WTC11 (cell line): ENCODE measurements around the gene VAMP4. TPM values are rescaled to one million over a fixed set of nuclear protein-coding genes. Genes with fewer than 3 reads are reported as not detected.

Source experiments
- ATAC-seq: fragments of 200-7000 bp; cut with Tn5 transposase; 2 replicates; pipeline ENCODE4 v1.10.0; 2021; ENCODE audit warnings: mild to moderate bottlenecking, moderate library complexity
- CTCF ChIA-PET: fragments of 300-600 bp; sonication (Branson Sonifier 250); formaldehyde crosslinking; loops from one replicate; lab custom pipeline; 2021; ENCODE audit warnings: antibody characterized with exemption; lab: Charles Lee
- POLR2A ChIA-PET: fragments of 350-600 bp; sonication (Branson Sonifier 250); formaldehyde crosslinking; loops from one replicate; lab custom pipeline; 2021; ENCODE audit warnings: antibody characterized with exemption; lab: Charles Lee
- DNase-seq: peaks from one replicate; pipeline ENCODE4 v3.0.0; 2021; ENCODE audit warnings: low spot score
- H3K27ac Mint-ChIP-seq: 2 replicates; pipeline ENCODE4 v1.8.0; 2021; ENCODE audit warnings: mixed read lengths
- H3K27me3 Mint-ChIP-seq: 2 replicates; pipeline ENCODE4 v1.8.0; 2021; ENCODE audit warnings: low read depth, mild to moderate bottlenecking, moderate library complexity, mixed read lengths
- H3K36me3 Mint-ChIP-seq: 2 replicates; pipeline ENCODE4 v1.8.0; 2021; ENCODE audit warnings: mixed read lengths
- H3K4me1 Mint-ChIP-seq: 2 replicates; pipeline ENCODE4 v1.8.0; 2022; ENCODE audit warnings: mixed read lengths
- H3K4me3 Mint-ChIP-seq: 2 replicates; pipeline ENCODE4 v1.8.0; 2021; ENCODE audit warnings: mild to moderate bottlenecking, moderate library complexity, mixed read lengths
- H3K9me3 Mint-ChIP-seq: 2 replicates; pipeline ENCODE4 v1.8.0; 2021; ENCODE audit warnings: mixed read lengths
- CREM ChIP-seq: sonication (generic); formaldehyde crosslinking; IDR thresholded peaks from 2 replicates; pipeline ENCODE4 v1.8.1; 2022; ENCODE audit warnings: mild to moderate bottlenecking, missing genetic modification reagents, moderate library complexity
- EMX1 ChIP-seq: fragments of 250-450 bp; sonication (Bioruptor Pico); IDR thresholded peaks from 2 replicates; pipeline ENCODE4 v1.8.0; 2021; ENCODE audit warnings: mild to moderate bottlenecking
- FOXJ3 ChIP-seq: sonication (generic); formaldehyde crosslinking; IDR thresholded peaks from 2 replicates; pipeline ENCODE4 v1.9.0; 2021; ENCODE audit warnings: missing genetic modification reagents, mild to moderate bottlenecking, borderline replicate concordance
- JAZF1 ChIP-seq: fragments of 250-450 bp; sonication (Bioruptor Pico); IDR thresholded peaks from 2 replicates; pipeline ENCODE4 v1.9.0; 2021; ENCODE audit warnings: moderate library complexity, mild to moderate bottlenecking, inconsistent platforms
- NFYB ChIP-seq: sonication (generic); formaldehyde crosslinking; conservative IDR thresholded peaks from 2 replicates; pipeline ENCODE4 v1.8.0; 2022; ENCODE audit warnings: low read depth, missing genetic modification reagents
- NR1H2 ChIP-seq: sonication (generic); formaldehyde crosslinking; IDR thresholded peaks from 2 replicates; pipeline ENCODE4 v1.9.0; 2021; ENCODE audit warnings: mild to moderate bottlenecking, moderate library complexity, missing genetic modification reagents
- NR2C2 ChIP-seq: sonication (generic); formaldehyde crosslinking; IDR thresholded peaks from 2 replicates; pipeline ENCODE4 v1.8.0; 2022; ENCODE audit warnings: mild to moderate bottlenecking, missing genetic modification reagents
- OVOL2 ChIP-seq: fragments of 250-450 bp; sonication (Bioruptor Pico); IDR thresholded peaks from 2 replicates; pipeline ENCODE4 v1.9.0; 2021; ENCODE audit warnings: mild to moderate bottlenecking, borderline replicate concordance
- SMAD4 ChIP-seq: sonication (generic); formaldehyde crosslinking; IDR thresholded peaks from 2 replicates; pipeline ENCODE4 v1.8.0; 2022; ENCODE audit warnings: mild to moderate bottlenecking, missing genetic modification reagents
- TEAD4 ChIP-seq: sonication (generic); formaldehyde crosslinking; IDR thresholded peaks from 2 replicates; pipeline ENCODE4 v1.8.0; 2022; ENCODE audit warnings: mild to moderate bottlenecking, missing genetic modification reagents
- ZNF138 ChIP-seq: sonication (generic); formaldehyde crosslinking; conservative IDR thresholded peaks from 2 replicates; pipeline ENCODE4 v1.8.1; 2022; ENCODE audit warnings: mild to moderate bottlenecking, moderate library complexity, missing genetic modification reagents
- ZNF263 ChIP-seq: sonication (generic); formaldehyde crosslinking; IDR thresholded peaks from 2 replicates; pipeline ENCODE4 v1.8.1; 2022; ENCODE audit warnings: low read depth, mild to moderate bottlenecking, moderate library complexity, missing genetic modification reagents
- total RNA-seq: library from RNA; stranded (reverse); gene quantifications from 3 replicates; pipeline ENCODE4 v1.2.3, GENCODE V29; 2021
- TF ChIP-seq, protein P1 (sequence below): sonication (generic); formaldehyde crosslinking; IDR thresholded peaks from 2 replicates; pipeline ENCODE4 v1.8.0; 2023; ENCODE audit warnings: mild to moderate bottlenecking, missing genetic modification reagents
- TF ChIP-seq, protein P2 (sequence below): sonication (generic); formaldehyde crosslinking; IDR thresholded peaks from 2 replicates; pipeline ENCODE4 v1.8.1; 2022; ENCODE audit warnings: mild to moderate bottlenecking, moderate library complexity, missing genetic modification reagents
- TF ChIP-seq, protein P3 (sequence below): sonication (generic); formaldehyde crosslinking; IDR thresholded peaks from 2 replicates; pipeline ENCODE4 v1.8.1; 2023; ENCODE audit warnings: mild to moderate bottlenecking, missing genetic modification reagents
- TF ChIP-seq, protein P4 (sequence below): sonication (generic); formaldehyde crosslinking; IDR thresholded peaks from 2 replicates; pipeline ENCODE4 v1.8.1; 2023; ENCODE audit warnings: mild to moderate bottlenecking, missing genetic modification reagents
- TF ChIP-seq, protein P5 (sequence below): sonication (generic); formaldehyde crosslinking; IDR thresholded peaks from 2 replicates; pipeline ENCODE4 v1.8.1; 2022; ENCODE audit warnings: low read depth, missing genetic modification reagents, borderline replicate concordance
- TF ChIP-seq, protein P6 (sequence below): sonication (generic); formaldehyde crosslinking; conservative IDR thresholded peaks from 2 replicates; pipeline ENCODE4 v1.8.1; 2023; ENCODE audit warnings: mild to moderate bottlenecking, low read depth, missing genetic modification reagents, moderate library complexity
- TF ChIP-seq, protein P7 (sequence below): sonication (generic); formaldehyde crosslinking; IDR thresholded peaks from 2 replicates; pipeline ENCODE4 v1.8.1; 2023; ENCODE audit warnings: mild to moderate bottlenecking, missing genetic modification reagents, moderate library complexity
- TF ChIP-seq, protein P8 (sequence below): fragments of 250-450 bp; sonication (Bioruptor Pico); IDR thresholded peaks from 2 replicates; pipeline ENCODE4 v2.1.2; 2022; ENCODE audit warnings: mild to moderate bottlenecking, moderate library complexity
- TF ChIP-seq, protein P9 (sequence below): fragments of 200-600 bp; IDR thresholded peaks from 2 replicates; pipeline ENCODE4 v1.8.0; 2022; ENCODE audit warnings: antibody characterized with exemption

The VAMP4 gene
- total RNA-seq, 1 experiment from 2014 or later, result 11.4 TPM

DNA sequence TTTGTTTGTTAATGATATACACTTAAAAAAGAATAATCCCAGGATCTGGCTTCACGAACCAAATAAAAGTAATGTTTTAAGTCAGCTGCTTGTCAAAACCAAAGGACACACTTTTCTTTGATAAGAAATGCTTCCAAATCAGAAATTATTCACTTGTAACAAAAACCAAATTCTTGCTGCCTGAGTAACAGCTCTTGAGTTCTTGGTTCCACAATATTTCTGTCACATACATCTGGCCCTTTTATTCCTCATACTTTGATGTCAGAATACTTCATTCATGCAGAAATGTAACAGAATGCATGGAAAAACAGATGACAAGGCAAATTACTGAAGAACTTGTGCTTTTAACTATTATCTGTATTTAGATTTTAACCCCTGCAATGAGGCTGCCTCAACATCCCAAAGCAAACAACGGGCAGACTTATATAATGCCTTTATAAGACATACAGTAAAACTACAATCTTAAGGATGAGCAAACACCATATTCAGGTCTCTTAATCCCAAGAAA is 1.5 kb downstream of the VAMP4 start (continued):
- TF ChIP-seq, protein P1, sequence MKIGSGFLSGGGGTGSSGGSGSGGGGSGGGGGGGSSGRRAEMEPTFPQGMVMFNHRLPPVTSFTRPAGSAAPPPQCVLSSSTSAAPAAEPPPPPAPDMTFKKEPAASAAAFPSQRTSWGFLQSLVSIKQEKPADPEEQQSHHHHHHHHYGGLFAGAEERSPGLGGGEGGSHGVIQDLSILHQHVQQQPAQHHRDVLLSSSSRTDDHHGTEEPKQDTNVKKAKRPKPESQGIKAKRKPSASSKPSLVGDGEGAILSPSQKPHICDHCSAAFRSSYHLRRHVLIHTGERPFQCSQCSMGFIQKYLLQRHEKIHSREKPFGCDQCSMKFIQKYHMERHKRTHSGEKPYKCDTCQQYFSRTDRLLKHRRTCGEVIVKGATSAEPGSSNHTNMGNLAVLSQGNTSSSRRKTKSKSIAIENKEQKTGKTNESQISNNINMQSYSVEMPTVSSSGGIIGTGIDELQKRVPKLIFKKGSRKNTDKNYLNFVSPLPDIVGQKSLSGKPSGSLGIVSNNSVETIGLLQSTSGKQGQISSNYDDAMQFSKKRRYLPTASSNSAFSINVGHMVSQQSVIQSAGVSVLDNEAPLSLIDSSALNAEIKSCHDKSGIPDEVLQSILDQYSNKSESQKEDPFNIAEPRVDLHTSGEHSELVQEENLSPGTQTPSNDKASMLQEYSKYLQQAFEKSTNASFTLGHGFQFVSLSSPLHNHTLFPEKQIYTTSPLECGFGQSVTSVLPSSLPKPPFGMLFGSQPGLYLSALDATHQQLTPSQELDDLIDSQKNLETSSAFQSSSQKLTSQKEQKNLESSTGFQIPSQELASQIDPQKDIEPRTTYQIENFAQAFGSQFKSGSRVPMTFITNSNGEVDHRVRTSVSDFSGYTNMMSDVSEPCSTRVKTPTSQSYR (CRISPR knock-in tag), result no peak

DNA sequence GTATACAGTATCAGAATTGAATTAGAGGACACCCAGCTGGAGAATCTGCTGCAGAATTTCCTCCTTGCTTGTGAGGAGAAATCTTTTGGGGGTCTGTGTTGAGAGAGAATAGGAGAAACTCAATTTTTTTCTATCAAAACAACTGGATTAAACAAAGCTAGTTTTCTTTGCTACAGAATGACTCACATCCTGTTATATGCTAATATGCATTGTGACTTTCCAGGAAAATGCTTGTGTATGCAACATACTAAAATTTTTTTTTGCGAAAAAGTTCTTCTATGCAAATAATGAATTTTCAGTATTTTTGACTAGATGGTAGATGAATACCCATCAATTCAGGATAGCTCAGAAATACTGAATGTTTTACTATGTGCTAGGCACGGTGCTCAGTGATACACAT is 2.2 kb downstream of the VAMP4 start:
- peaks cover 16% of the 10 kb centered on the region for H3K36me3 Mint-ChIP-seq
- H3K4me1 Mint-ChIP-seq, result peaks cover 41% of the 10 kb centered on the region
- no peak for TF ChIP-seq ZNF263 (CRISPR knock-in tag)
- TF ChIP-seq, protein P2, sequence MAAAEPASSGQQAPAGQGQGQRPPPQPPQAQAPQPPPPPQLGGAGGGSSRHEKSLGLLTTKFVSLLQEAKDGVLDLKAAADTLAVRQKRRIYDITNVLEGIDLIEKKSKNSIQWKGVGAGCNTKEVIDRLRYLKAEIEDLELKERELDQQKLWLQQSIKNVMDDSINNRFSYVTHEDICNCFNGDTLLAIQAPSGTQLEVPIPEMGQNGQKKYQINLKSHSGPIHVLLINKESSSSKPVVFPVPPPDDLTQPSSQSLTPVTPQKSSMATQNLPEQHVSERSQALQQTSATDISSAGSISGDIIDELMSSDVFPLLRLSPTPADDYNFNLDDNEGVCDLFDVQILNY (CRISPR knock-in tag), result no peak
- TF ChIP-seq FOXJ3 (CRISPR knock-in tag), result no peak
- TF ChIP-seq SMAD4 (CRISPR knock-in tag), result no peak
- TF ChIP-seq, protein P3, sequence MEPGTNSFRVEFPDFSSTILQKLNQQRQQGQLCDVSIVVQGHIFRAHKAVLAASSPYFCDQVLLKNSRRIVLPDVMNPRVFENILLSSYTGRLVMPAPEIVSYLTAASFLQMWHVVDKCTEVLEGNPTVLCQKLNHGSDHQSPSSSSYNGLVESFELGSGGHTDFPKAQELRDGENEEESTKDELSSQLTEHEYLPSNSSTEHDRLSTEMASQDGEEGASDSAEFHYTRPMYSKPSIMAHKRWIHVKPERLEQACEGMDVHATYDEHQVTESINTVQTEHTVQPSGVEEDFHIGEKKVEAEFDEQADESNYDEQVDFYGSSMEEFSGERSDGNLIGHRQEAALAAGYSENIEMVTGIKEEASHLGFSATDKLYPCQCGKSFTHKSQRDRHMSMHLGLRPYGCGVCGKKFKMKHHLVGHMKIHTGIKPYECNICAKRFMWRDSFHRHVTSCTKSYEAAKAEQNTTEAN (CRISPR knock-in tag), result no peak
- no peak for TF ChIP-seq TEAD4
- TF ChIP-seq, protein P4, sequence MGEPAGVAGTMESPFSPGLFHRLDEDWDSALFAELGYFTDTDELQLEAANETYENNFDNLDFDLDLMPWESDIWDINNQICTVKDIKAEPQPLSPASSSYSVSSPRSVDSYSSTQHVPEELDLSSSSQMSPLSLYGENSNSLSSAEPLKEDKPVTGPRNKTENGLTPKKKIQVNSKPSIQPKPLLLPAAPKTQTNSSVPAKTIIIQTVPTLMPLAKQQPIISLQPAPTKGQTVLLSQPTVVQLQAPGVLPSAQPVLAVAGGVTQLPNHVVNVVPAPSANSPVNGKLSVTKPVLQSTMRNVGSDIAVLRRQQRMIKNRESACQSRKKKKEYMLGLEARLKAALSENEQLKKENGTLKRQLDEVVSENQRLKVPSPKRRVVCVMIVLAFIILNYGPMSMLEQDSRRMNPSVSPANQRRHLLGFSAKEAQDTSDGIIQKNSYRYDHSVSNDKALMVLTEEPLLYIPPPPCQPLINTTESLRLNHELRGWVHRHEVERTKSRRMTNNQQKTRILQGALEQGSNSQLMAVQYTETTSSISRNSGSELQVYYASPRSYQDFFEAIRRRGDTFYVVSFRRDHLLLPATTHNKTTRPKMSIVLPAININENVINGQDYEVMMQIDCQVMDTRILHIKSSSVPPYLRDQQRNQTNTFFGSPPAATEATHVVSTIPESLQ (CRISPR knock-in tag), result no peak
- TF ChIP-seq, protein P5, sequence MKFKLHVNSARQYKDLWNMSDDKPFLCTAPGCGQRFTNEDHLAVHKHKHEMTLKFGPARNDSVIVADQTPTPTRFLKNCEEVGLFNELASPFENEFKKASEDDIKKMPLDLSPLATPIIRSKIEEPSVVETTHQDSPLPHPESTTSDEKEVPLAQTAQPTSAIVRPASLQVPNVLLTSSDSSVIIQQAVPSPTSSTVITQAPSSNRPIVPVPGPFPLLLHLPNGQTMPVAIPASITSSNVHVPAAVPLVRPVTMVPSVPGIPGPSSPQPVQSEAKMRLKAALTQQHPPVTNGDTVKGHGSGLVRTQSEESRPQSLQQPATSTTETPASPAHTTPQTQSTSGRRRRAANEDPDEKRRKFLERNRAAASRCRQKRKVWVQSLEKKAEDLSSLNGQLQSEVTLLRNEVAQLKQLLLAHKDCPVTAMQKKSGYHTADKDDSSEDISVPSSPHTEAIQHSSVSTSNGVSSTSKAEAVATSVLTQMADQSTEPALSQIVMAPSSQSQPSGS (CRISPR knock-in tag), result no peak
- TF ChIP-seq EMX1 (CRISPR knock-in tag), result no peak
- TF ChIP-seq, protein P6, sequence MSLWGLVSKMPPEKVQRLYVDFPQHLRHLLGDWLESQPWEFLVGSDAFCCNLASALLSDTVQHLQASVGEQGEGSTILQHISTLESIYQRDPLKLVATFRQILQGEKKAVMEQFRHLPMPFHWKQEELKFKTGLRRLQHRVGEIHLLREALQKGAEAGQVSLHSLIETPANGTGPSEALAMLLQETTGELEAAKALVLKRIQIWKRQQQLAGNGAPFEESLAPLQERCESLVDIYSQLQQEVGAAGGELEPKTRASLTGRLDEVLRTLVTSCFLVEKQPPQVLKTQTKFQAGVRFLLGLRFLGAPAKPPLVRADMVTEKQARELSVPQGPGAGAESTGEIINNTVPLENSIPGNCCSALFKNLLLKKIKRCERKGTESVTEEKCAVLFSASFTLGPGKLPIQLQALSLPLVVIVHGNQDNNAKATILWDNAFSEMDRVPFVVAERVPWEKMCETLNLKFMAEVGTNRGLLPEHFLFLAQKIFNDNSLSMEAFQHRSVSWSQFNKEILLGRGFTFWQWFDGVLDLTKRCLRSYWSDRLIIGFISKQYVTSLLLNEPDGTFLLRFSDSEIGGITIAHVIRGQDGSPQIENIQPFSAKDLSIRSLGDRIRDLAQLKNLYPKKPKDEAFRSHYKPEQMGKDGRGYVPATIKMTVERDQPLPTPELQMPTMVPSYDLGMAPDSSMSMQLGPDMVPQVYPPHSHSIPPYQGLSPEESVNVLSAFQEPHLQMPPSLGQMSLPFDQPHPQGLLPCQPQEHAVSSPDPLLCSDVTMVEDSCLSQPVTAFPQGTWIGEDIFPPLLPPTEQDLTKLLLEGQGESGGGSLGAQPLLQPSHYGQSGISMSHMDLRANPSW (CRISPR knock-in tag), result no peak
- TF ChIP-seq, protein P7, sequence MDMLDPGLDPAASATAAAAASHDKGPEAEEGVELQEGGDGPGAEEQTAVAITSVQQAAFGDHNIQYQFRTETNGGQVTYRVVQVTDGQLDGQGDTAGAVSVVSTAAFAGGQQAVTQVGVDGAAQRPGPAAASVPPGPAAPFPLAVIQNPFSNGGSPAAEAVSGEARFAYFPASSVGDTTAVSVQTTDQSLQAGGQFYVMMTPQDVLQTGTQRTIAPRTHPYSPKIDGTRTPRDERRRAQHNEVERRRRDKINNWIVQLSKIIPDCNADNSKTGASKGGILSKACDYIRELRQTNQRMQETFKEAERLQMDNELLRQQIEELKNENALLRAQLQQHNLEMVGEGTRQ, result no peak
- no peak for TF ChIP-seq JAZF1 (CRISPR knock-in tag)
- TF ChIP-seq, protein P8, sequence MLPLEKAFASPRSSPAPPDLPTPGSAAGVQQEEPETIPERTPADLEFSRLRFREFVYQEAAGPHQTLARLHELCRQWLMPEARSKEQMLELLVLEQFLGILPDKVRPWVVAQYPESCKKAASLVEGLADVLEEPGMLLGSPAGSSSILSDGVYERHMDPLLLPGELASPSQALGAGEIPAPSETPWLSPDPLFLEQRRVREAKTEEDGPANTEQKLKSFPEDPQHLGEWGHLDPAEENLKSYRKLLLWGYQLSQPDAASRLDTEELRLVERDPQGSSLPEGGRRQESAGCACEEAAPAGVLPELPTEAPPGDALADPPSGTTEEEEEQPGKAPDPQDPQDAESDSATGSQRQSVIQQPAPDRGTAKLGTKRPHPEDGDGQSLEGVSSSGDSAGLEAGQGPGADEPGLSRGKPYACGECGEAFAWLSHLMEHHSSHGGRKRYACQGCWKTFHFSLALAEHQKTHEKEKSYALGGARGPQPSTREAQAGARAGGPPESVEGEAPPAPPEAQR (CRISPR knock-in tag), result no peak
- TF ChIP-seq, protein P9, sequence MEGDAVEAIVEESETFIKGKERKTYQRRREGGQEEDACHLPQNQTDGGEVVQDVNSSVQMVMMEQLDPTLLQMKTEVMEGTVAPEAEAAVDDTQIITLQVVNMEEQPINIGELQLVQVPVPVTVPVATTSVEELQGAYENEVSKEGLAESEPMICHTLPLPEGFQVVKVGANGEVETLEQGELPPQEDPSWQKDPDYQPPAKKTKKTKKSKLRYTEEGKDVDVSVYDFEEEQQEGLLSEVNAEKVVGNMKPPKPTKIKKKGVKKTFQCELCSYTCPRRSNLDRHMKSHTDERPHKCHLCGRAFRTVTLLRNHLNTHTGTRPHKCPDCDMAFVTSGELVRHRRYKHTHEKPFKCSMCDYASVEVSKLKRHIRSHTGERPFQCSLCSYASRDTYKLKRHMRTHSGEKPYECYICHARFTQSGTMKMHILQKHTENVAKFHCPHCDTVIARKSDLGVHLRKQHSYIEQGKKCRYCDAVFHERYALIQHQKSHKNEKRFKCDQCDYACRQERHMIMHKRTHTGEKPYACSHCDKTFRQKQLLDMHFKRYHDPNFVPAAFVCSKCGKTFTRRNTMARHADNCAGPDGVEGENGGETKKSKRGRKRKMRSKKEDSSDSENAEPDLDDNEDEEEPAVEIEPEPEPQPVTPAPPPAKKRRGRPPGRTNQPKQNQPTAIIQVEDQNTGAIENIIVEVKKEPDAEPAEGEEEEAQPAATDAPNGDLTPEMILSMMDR, result no peak
- no peak for TF ChIP-seq ZNF138 (CRISPR knock-in tag)
- no peak for TF ChIP-seq OVOL2 (CRISPR knock-in tag)
- no peak for TF ChIP-seq CREM (CRISPR knock-in tag)
- no peak for TF ChIP-seq NFYB (CRISPR knock-in tag)
- no peak for TF ChIP-seq NR2C2 (CRISPR knock-in tag)
- no peak for TF ChIP-seq NR1H2 (CRISPR knock-in tag)
- no peak for ATAC-seq
- POLR2A ChIA-PET, result no interaction called here
- H3K27me3 Mint-ChIP-seq, result no peaks in the 10 kb centered on the region; the same call in 1 of the 2 replicates
- CTCF ChIA-PET, result interaction anchor here (5.0 kb wide), 1 partner anchor 94 kb away, joined by 35 read pairs; no protein-coding TSS in a partner anchor
- H3K4me3 Mint-ChIP-seq, result no peak overlapping the region
- H3K9me3 Mint-ChIP-seq, result no peaks in the 10 kb centered on the region
- no peak for DNase-seq
- H3K27ac Mint-ChIP-seq, result no peak overlapping the region
